Measurements from ENCODE around the gene USH1G.
"Not testable (repeated sequence)": the region's sequence is repeated elsewhere in the genome, so short reads cannot be mapped to it uniquely, and the experiment has no call there.

USH1G gene

GRCh38 chr17:74873037-74873873 is 49.8 kb downstream of the USH1G start:
- DNase-seq: peak; percentile 95

GRCh38 chr17:74872313-74873036 is 50.6 kb downstream of the USH1G start, which contains the start of gene FDXR:
FDXR (minus strand) TSS chr17:74872994; CDS start chr17:74872944, 50 bp downstream.
- no peak for DNase-seq

- DNase-seq: no peak
These were observed 51.5 kb downstream of the USH1G start for GRCh38 chr17:74871356-74872076.

- DNase-seq: no peak
These were observed 52.5 kb downstream of the USH1G start for GRCh38 chr17:74870512-74870911.

- not testable (repeated sequence) for DNase-seq
These were observed 53.0 kb downstream of the USH1G start for GRCh38 chr17:74870028-74870427.

- DNase-seq: no peak
These were observed 54.2 kb downstream of the USH1G start for GRCh38 chr17:74868908-74869255.

GRCh38 chr17:74868251-74868907 is 54.7 kb downstream of the USH1G start:
- DNase-seq: no peak

GRCh38 chr17:74866198-74866835 is 56.7 kb downstream of the USH1G start:
- no peak for DNase-seq
